CD4-positive, alpha-beta T cell (primary cell): ENCODE measurements around the gene KRT83. TPM values are rescaled to one million over a fixed set of nuclear protein-coding genes. Genes with fewer than 3 reads are reported as not detected.

ENCODE experiments used
- ATAC-seq: fragments of 200-7000 bp; cut with Tn5 transposase; one replicate; pipeline ENCODE4 v1.10.0; 2022; ENCODE audit warnings: mild to moderate bottlenecking; ENCODE audit not compliant: poor library complexity
- CTCF ChIA-PET: fragments of 350-600 bp; sonication (Branson Sonifier 250); formaldehyde crosslinking; loops from one replicate; lab custom pipeline; 2021; ENCODE audit warnings: antibody characterized with exemption, inconsistent platforms; lab: Charles Lee
- POLR2A ChIA-PET: fragments of 350-600 bp; sonication (Branson Sonifier 250); formaldehyde crosslinking; loops from one replicate; lab custom pipeline; 2021; ENCODE audit warnings: antibody characterized with exemption, inconsistent platforms; lab: Charles Lee
- DNase-seq, 14 experiments: peaks; one replicate each; pipeline ENCODE4 v3.0.0-alpha.2; 2013 to 2020; ENCODE audit warnings: mixed read lengths in 2 of 14
- H3K27ac ChIP-seq, 2 donors: one replicate each; pipeline versions ENCODE4 v1.5.1 to v1.7.0; 2013; ENCODE audit warnings: low read length in 2 of 2, low read depth in 1 of 2, mild to moderate bottlenecking in 1 of 2
- H3K27me3 ChIP-seq, 2 experiments: 1 replicate in 1 of 2; 2 replicates in 1 of 2; pipeline versions ENCODE4 v1.6.1 to v1.7.0; 2013; ENCODE audit warnings: low read length in 2 of 2, control low read depth in 1 of 2, mild to moderate bottlenecking in 1 of 2, moderate library complexity in 1 of 2; ENCODE audit not compliant: insufficient read depth in 2 of 2, control insufficient read depth in 1 of 2
- H3K36me3 ChIP-seq: one replicate; pipeline ENCODE4 v1.6.1; 2013; ENCODE audit warnings: low read length, control low read depth; ENCODE audit not compliant: insufficient read depth
- H3K4me1 ChIP-seq: one replicate; pipeline ENCODE4 v1.6.1; 2013; ENCODE audit warnings: low read length, control low read depth; ENCODE audit not compliant: insufficient read depth
- H3K4me3 ChIP-seq: one replicate; pipeline ENCODE4 v1.5.1; 2013; ENCODE audit warnings: mild to moderate bottlenecking, low read length, moderate library complexity
- H3K9me3 ChIP-seq, 2 experiments: 1 replicate in 1 of 2; 2 replicates in 1 of 2; pipeline versions ENCODE4 v1.6.1 to v1.7.0; 2013; ENCODE audit warnings: low read length in 2 of 2, mild to moderate bottlenecking in 2 of 2, control low read depth in 1 of 2, moderate library complexity in 1 of 2; ENCODE audit not compliant: control insufficient read depth in 1 of 2, insufficient read depth in 1 of 2
- H3K27ac Mint-ChIP-seq: one replicate; pipeline ENCODE4 v1.8.0; 2020; ENCODE audit warnings: mixed read lengths
- H3K27me3 Mint-ChIP-seq: one replicate; pipeline ENCODE4 v1.8.0; 2021; ENCODE audit warnings: mixed read lengths
- H3K36me3 Mint-ChIP-seq: one replicate; pipeline ENCODE4 v1.8.0; 2021; ENCODE audit warnings: low read depth, mixed read lengths
- H3K4me1 Mint-ChIP-seq: one replicate; pipeline ENCODE4 v1.8.0; 2021; ENCODE audit warnings: low read depth, mixed read lengths
- H3K4me3 Mint-ChIP-seq: one replicate; pipeline ENCODE4 v1.8.0; 2020; ENCODE audit warnings: mild to moderate bottlenecking, mixed read lengths
- H3K9me3 Mint-ChIP-seq: one replicate; pipeline ENCODE4 v1.8.0; 2020; ENCODE audit warnings: mixed read lengths
- intact Hi-C, 2 experiments: fragments of 100-400 bp; cut with DNase I in 1 of 2; cut with micrococcal nuclease in 1 of 2; formaldehyde crosslinking; loops; one replicate each; pipeline versions ENCODE4 v1.15.1 to v1.9.0; 2023 to 2025; cut with DNase I, micrococcal nuclease
- total RNA-seq, 174 experiments: library from RNA in 2 of 174; stranded (reverse) in 2 of 174; gene quantifications; one replicate each; pipeline ENCODE4 v1.2.3 and lab custom pipeline; 2021 to 2026
- TF ChIP-seq, protein P1 (sequence below): fragments of 200-600 bp; IDR thresholded peaks from one replicate; pipeline ENCODE4 v1.8.0; 2022; ENCODE audit warnings: antibody characterized with exemption, mild to moderate bottlenecking

Gene KRT83
- total RNA-seq, 2 experiments from 2014 or later, result not detected

DNA sequence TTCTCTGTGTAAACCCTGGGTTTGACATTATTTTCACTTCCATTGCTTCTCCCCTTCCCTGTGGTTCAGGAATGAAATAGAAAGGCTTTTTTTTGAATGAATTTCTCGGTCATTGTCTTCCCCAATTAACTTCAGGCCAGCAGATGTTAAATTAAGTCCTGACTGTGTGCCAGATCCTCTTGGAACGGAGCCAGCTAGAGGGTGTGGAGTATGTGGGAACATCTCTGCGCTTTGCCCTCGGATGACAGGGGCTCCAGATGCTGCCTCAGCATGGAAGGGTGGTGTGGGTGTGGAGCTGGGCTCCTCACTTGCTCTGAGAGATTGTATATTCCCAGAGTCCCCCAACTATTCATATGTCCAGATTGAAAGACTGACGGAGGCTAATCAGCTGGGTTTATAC, 33.0 kb upstream of the KRT83 start:
- ChIA-PET POLR2A (no interaction called here), CTCF (no interaction called here)
- no peaks in the 10 kb centered on the region for H3K9me3 Mint-ChIP-seq
- DNase-seq, result peak in 1 of 14 experiments; percentile 2
- TF ChIP-seq, protein P1, sequence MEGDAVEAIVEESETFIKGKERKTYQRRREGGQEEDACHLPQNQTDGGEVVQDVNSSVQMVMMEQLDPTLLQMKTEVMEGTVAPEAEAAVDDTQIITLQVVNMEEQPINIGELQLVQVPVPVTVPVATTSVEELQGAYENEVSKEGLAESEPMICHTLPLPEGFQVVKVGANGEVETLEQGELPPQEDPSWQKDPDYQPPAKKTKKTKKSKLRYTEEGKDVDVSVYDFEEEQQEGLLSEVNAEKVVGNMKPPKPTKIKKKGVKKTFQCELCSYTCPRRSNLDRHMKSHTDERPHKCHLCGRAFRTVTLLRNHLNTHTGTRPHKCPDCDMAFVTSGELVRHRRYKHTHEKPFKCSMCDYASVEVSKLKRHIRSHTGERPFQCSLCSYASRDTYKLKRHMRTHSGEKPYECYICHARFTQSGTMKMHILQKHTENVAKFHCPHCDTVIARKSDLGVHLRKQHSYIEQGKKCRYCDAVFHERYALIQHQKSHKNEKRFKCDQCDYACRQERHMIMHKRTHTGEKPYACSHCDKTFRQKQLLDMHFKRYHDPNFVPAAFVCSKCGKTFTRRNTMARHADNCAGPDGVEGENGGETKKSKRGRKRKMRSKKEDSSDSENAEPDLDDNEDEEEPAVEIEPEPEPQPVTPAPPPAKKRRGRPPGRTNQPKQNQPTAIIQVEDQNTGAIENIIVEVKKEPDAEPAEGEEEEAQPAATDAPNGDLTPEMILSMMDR, result no peak
- H3K4me3 Mint-ChIP-seq, result no peak overlapping the region
- intact Hi-C loops, result no loop called here
- H3K9me3 ChIP-seq, result no peaks in the 10 kb centered on the region
- H3K27ac ChIP-seq, result no peak overlapping the region
- H3K36me3 Mint-ChIP-seq, result no peaks in the 10 kb centered on the region
- no peak overlapping the region for H3K4me3 ChIP-seq
- no peaks in the 10 kb centered on the region for H3K36me3 ChIP-seq
- H3K27ac Mint-ChIP-seq, result no peak overlapping the region
- no peak for ATAC-seq
- H3K4me1 ChIP-seq, result peaks cover 33% of the 10 kb centered on the region
- H3K4me1 Mint-ChIP-seq, result peaks cover 40% of the 10 kb centered on the region
- H3K27me3 Mint-ChIP-seq, result no peaks in the 10 kb centered on the region
- no peaks in the 10 kb centered on the region for H3K27me3 ChIP-seq

DNA sequence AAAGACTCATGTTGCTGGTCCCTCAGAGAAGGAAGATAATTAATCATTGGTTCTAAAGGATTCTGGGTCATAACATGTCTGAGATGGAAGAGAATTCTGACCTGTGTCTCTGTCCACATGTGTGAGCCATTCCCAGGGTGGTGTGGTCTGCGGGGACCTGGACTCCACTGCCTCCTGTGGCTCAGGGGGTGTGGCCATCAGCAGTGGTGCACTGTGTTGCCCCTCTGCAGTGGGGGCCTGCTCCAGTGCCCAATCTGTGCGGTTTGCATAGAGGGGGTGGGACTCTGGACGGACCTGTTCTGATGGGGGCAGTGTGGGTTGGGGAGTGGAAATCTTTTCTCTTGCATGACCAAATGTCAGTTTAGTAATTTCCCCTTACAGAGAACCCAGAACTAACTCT, 32.6 kb upstream of the KRT83 start:
- DNase-seq, result peak in 1 of 14 experiments; percentile 21
- ATAC-seq, result no peak
- intact Hi-C loops, result no loop called here
- Histone ChIP-seq H3K27me3 (no peaks in the 10 kb centered on the region), H3K9me3 (no peaks in the 10 kb centered on the region), H3K27ac (no peak overlapping the region), H3K4me3 (no peak overlapping the region), H3K36me3 (no peaks in the 10 kb centered on the region), H3K4me1 (peaks cover 29% of the 10 kb centered on the region)
- Mint-ChIP-seq H3K27me3 (no peaks in the 10 kb centered on the region), H3K9me3 (no peaks in the 10 kb centered on the region), H3K4me3 (no peak overlapping the region), H3K27ac (no peak overlapping the region), H3K36me3 (no peaks in the 10 kb centered on the region), H3K4me1 (peaks cover 36% of the 10 kb centered on the region)
- ChIA-PET CTCF (interaction anchor here (2.6 kb wide), 1 partner anchor 26 kb away, joined by 10 read pairs; no protein-coding TSS in a partner anchor), POLR2A (no interaction called here)
- TF ChIP-seq, protein P1, result no peak

DNA sequence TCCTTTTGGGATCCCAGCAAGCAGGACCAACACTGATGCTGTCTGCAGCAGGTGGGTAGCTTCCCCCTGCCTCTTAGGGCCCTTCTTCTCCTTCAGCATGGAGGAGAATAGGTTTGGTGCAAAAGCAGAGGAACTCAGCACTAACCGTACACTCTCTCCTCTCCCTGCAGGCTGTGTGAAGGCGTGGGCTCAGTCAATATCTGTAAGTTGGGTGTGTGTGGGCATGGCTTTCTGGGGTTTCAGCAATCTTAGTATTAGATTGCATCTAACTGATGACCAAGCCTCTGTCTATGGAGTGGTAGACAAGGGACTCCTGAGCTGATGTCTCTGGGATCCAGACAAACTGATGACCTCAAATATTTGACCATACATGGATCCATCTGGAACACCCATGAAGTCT, 31.8 kb upstream of the KRT83 start:
- CTCF ChIA-PET, result interaction anchor here (2.6 kb wide), 1 partner anchor 26 kb away, joined by 10 read pairs; no protein-coding TSS in a partner anchor
- Histone ChIP-seq H3K27me3 (no peaks in the 10 kb centered on the region), H3K4me1 (peaks cover 22% of the 10 kb centered on the region), H3K9me3 (no peaks in the 10 kb centered on the region), H3K4me3 (no peak overlapping the region), H3K27ac (no peak overlapping the region), H3K36me3 (no peaks in the 10 kb centered on the region)
- DNase-seq (peak in 1 of 14 experiments; percentile 8), ATAC-seq (no peak)
- intact Hi-C loops, result no loop called here
- H3K9me3 Mint-ChIP-seq, result no peaks in the 10 kb centered on the region
- H3K36me3 Mint-ChIP-seq, result no peaks in the 10 kb centered on the region
- no peak overlapping the region for H3K27ac Mint-ChIP-seq
- H3K27me3 Mint-ChIP-seq, result no peaks in the 10 kb centered on the region
- TF ChIP-seq, protein P1, result no peak
- H3K4me3 Mint-ChIP-seq, result no peak overlapping the region
- H3K4me1 Mint-ChIP-seq, result peaks cover 29% of the 10 kb centered on the region
- POLR2A ChIA-PET, result interaction anchor here (1.2 kb wide), 1 partner anchor 13 kb away, joined by 3 read pairs; no protein-coding TSS in a partner anchor
